C1 segment of cervical spinal cord (tissue), 14 donors: ENCODE results near the gene TRPV4.
A peak's percentile ranks its signal among the peaks of the same experiment; 100 is the strongest.

Experiments used
- DNase-seq, 14 donors: peaks; one replicate each; lab custom pipeline; 2025; lab: John Stamatoyannopoulos, UW

The TRPV4 gene

GRCh38 chr12:109829667-109830066 lies 3.5 kb downstream of the TRPV4 start:
- DNase-seq: no peak

GRCh38 chr12:109828754-109829511 lies 4.3 kb downstream of the TRPV4 start:
- no peak for DNase-seq

GRCh38 chr12:109827566-109828550 lies 5.3 kb downstream of the TRPV4 start:
- peak in 10 of 14 donors; percentile 11 to 63 (median 28) for DNase-seq

DNA sequence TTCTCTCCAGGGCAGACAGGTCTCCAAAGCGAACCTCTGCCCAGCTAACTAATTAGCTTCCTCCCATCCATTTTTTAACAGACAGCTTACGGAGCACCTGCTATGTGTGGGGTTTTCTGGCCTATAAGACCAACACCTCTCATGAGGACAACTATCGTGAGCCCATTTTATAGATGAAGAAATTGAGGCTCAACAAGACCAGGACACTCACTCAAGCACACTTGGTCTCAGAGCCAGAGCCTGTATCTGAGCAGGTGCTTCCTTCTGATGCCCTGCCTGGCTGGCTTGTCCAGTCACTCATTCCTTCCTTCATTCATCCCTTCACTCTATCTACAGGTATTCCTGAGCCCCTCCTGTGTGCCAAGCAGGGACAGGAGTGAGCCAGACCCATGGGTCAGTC lies 6.1 kb downstream of the TRPV4 start:
- DNase-seq: no peak

DNA sequence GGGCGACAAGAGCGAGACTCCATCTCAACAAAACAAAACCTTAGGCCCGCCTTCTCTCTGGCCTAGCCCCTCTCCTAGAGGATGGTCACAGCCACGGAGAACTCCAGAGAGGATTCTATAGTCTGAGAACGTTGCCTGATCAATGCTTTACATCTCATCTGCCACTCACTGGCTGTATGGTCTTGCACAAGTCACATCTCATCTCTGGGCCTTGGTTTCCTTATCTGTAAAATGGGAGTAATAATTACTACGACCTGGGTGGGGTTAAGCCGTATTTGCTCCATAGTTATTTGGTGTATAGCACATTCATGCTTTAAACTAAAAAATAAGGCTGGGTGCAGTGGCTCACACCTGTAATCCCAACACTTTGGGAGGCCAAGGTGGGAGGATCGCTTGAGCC lies 8.5 kb downstream of the TRPV4 start:
- no peak for DNase-seq

DNA sequence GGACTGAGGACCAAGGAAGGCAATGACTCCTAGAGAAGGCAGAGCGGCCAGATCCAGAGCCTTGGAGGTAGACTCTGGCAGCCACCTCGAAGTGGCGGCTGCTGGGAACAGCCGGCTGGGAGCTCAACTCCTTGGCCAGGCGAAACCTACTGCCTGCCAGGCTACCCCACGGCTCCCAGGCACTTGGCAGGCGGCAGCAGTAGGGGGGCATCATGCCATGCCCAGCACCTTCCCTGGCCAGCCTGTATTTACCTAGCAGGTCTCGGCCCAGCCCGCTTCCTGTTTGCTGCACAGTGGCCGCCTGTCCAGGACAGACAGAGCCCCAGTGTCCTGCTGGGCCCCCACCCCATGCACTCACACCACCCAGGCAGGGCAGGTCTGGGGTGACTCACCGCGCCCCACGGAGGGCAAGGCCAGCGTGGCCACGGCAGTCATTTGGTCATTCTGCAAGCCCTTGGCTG lies 10.2 kb downstream of the TRPV4 start:
- peak in 7 of 14 donors; percentile 4 to 91 (median 11) for DNase-seq

DNA sequence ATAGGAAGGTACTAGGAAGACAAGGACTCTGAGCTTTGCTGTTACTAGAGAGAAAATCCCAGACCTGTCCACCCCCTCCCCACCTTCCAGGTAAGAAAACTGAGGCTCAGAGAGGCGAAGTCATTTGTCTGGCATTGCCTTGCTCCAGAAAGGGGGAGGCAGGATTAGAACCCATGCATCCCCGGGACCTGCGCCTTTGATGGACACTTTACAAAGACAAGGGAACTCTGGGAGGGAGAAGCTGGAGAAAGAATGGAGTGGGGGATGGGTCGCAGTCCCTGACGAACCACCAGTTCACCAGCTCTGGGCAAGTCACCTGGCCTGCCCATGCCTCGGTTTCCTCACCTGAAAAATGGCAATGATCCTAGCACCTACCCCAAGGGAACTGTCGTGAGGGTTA lies 10.8 kb downstream of the TRPV4 start:
- no peak for DNase-seq

- no peak for DNase-seq
These were observed 11.2 kb downstream of the TRPV4 start for GRCh38 chr12:109821968-109822367.

GRCh38 chr12:109820816-109821381 lies 12.3 kb downstream of the TRPV4 start:
- DNase-seq: peak in 2 of 14 donors; percentile 3 to 91

DNA sequence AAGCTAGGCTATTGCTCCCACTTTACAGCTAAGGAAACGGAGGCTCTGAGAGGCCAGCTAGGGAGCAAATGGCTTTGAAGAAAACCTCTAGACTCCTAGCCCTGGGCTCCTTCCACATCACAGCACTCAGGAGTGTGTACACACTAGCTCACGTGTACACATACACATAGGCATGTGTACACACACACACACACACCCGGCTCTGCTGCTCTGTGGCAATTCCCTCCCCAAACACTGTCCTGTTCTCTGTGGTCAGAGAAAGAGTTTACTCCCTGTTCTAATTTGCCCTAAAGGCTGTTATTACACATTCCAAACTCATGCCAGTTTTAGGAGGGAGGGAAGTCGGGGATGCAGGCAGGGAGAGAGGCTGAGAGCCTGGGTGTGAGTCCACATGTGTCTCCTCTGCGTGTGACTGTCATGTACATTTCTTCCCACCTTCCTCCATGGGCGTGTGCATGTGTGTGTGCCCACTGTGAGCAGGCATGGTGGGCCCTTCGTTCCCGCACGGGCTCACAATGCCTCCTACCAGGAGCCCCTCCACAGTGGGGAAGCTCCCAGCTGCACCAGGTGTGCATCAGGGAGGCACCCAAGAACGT lies 14.2 kb downstream of the TRPV4 start:
- DNase-seq: no peak

DNA sequence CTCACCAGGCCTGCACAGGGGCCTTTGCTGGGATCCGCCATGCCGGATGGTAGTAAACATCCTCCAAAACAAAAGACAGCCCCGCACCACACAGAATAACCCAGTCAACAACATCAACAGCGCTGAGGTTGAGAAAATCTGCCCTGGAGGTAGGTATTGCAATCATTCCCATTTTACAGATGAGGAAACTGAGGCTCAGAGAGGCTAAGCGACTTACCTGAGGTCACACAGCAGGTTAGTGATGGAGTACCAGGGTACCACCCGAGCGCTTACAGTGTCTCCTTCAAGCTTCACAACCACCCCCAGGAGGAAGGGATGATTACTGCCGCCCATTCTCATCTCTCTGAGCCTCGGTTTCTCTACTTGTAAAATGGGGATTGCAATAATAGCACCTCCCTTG lies 14.9 kb downstream of the TRPV4 start:
- no peak for DNase-seq

GRCh38 chr12:109817627-109818231 lies 15.5 kb downstream of the TRPV4 start:
- no peak for DNase-seq

GRCh38 chr12:109816870-109817269 lies 16.3 kb downstream of the TRPV4 start:
- no peak for DNase-seq

DNA sequence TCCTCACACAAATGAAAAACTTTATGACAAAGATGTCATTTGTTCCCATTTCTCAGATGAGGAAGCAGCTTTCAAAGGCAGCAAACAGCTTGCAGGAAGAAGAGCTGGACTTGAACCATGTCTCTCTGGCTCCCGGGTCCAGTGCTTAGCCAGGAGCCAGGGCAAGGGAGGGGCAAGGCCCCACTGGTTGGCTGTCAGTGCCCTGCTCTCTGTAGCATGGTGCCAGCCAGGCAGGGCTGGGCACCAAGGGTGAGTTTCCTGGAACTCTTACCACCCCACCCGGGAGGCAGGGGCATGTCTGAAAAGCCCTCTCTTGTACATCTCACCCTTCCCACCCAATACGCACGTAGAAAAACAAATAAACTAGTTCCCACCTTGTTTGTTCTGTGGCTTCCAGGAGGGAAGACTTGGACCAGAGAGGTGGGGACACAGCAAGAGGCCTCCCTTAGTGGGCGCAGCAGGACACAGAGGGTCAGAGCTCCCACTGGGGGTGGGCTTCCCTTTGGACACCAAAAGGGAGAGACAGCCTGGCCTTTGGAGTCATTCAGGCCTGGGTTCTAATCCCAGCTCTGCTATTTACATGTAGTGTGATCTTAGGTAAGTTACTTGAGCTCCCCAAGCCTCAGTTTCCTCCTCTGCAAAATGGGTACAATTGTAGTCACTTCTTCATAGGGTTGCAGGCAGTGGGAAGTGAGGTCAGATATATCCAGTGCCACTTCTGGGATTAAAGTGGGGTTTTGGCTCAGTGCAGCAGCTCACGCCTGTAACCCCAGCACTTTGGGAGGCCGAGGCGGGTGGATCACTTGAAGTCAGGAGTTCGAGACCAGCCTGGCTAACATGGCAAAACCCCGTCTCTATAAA lies 17.2 kb downstream of the TRPV4 start:
- DNase-seq: peak in 1 of 14 donors; percentile 16

DNA sequence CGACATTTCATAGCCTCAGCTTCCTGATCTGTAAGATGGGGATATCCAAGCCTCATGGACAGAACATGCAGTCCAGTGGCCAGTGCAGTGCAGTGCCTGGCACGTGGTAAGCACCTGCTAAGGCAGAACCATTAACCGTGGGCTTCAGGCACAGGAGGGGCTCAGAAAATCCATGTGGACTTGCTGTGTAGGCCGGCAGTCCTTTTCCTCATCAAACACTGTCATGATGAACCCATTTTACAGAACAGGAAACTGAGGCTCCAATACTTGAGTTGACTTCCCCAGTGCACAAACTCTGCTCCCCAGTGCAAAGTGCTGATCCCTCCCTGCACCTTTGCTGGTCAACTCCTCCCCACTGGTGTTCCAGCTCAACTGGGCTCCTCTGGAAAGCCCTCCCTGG lies 18.0 kb downstream of the TRPV4 start:
- no peak for DNase-seq

DNA sequence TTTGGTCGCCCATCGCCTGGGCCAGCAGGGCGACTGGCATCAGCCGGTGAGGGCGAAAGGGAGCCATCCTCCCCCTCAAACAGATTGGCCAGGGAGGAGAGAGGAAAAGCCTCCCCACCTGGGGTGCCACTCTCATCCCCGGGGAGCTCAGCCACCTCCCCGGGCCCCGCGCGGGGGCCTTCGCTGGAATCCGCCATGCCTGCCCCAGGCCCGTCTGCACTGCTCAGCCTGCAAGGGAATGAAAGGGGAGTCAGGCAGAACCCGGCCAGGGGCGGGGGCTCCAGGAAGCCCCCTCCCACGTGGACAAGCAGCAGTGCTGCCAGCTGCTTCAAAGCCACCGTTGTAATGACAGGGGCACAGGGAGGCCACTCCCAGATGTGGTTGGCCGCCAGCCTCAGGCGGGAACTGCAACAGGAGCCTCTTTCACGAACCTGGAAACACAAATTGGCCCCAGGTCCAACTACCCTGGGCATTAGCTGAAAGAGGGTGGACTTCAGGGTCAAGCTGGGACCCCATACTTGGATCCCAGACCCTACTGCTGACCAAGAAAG lies 18.5 kb downstream of the TRPV4 start:
- no peak for DNase-seq

DNA sequence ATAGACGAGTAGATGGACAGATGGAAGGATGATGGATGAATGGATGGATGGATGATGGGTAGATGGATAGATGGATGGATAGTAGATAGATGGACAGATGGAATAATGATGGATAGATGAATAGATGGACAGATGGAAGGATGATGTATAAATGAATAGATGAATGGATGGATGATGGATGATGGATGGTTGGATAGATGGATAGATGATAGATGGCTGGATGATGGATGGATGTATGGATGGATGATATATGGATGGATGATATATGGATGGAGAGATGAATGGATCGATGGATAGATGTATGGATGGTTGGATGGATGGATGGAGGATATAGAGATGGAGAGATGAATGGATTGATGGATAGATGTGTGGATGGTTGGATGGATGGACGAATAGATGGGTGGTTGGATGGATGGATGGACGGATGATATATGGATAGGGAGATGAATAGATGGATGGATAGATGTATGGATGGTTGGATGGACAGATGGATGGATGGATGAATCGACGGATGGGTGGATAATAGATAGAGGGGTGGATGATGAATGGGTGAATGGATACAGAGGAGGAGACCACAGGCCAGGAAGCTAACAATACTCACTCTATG lies 19.3 kb downstream of the TRPV4 start:
- no peak for DNase-seq

DNA sequence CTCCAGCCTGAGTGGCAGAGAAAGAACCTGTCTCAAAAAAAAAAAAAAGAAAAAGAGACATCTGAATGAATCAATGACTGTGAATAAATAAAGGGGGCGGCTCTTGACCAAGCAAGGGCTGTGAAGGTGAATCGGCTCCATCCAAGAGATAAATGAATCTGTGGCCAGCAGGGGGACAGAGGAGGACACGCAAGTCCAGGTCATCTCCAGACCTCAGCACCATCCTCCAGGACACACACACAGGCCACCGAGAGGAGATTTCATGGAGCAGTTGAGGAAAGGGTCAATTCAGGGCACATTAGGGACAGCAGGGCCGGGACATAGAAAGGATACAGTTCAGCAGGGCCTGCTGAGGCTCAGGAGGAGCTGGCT lies 21.6 kb downstream of the TRPV4 start:
- DNase-seq: no peak

DNA sequence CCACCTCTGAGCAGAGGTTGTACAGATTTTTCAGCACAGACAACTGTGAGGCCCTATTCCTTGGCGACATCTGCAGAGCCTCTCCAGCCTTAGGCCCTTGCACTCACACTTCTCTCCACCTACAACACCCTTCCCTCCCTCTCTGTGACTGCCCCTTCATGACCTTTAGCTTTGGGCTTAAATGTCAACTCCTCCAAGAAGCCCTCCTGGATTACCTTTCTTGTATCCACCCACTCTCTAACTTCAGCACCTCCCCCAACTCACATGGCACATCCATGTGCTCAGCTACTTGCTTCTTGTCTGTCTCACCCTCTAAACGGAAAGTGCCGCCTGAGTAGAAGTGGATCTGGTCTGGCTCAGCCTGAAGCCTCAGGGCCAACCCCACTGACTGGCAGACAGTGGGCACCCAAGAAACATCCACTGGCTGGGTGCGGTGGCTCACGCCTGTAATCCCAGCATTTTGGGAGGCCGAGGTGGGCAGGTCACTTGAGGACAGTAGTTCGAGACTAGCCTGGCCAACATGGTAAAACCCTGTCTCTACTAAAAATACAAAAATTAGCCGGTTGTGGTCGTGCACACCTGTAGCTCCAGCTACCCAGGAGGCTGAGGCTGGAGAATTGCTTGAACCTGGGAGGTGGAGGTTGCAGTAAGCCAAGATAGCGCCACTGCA lies 22.1 kb downstream of the TRPV4 start:
- no peak for DNase-seq
